ENCODE results near the gene KIF1A. TPM values are rescaled to one million over a fixed set of nuclear protein-coding genes. Genes with fewer than 3 reads are reported as not detected.

KIF1A gene
- total RNA-seq, 1 donor from 2014 or later: not detected

GRCh38 chr2:240736281-240737250 is 83.5 kb downstream of the KIF1A start:
- DNase-seq (ENCODE audit: low spot score): no peak

GRCh38 chr2:240735476-240735875 is 84.5 kb downstream of the KIF1A start:
- DNase-seq (ENCODE audit: low spot score): no peak

GRCh38 chr2:240734756-240735155 is 85.3 kb downstream of the KIF1A start:
- no peak for DNase-seq (ENCODE audit: low spot score)

- DNase-seq (ENCODE audit: low spot score): no peak
These were observed 86.1 kb downstream of the KIF1A start for GRCh38 chr2:240733803-240734495.

GRCh38 chr2:240732911-240733622 is 87.0 kb downstream of the KIF1A start:
- no peak for DNase-seq (ENCODE audit: low spot score)

- no peak for DNase-seq (ENCODE audit: low spot score)
These were observed 87.8 kb downstream of the KIF1A start for GRCh38 chr2:240732184-240732583.

- no peak for DNase-seq (ENCODE audit: low spot score)
These were observed 88.9 kb downstream of the KIF1A start for GRCh38 chr2:240731178-240731545.

GRCh38 chr2:240730501-240731177 is 89.4 kb downstream of the KIF1A start:
- no peak for DNase-seq (ENCODE audit: low spot score)

- no peak for DNase-seq (ENCODE audit: low spot score)
These were observed 91.2 kb downstream of the KIF1A start for GRCh38 chr2:240728827-240729226.

- DNase-seq (ENCODE audit: low spot score): no peak
These were observed 91.7 kb downstream of the KIF1A start for GRCh38 chr2:240728361-240728760.

- DNase-seq (ENCODE audit: low spot score): no peak
These were observed 92.1 kb downstream of the KIF1A start for GRCh38 chr2:240727913-240728312.

- no peak for DNase-seq (ENCODE audit: low spot score)
These were observed 92.6 kb downstream of the KIF1A start for GRCh38 chr2:240727439-240727838.

- no peak for DNase-seq (ENCODE audit: low spot score)
These were observed 93.1 kb downstream of the KIF1A start for GRCh38 chr2:240726876-240727275.

- DNase-seq (ENCODE audit: low spot score): no peak
These were observed 94.3 kb downstream of the KIF1A start for GRCh38 chr2:240725671-240726070.

- no peak for DNase-seq (ENCODE audit: low spot score)
These were observed 94.8 kb downstream of the KIF1A start for GRCh38 chr2:240725266-240725665.

- no peak for DNase-seq (ENCODE audit: low spot score)
These were observed 95.6 kb downstream of the KIF1A start for GRCh38 chr2:240724431-240724830.

- no peak for DNase-seq (ENCODE audit: low spot score)
These were observed 96.2 kb downstream of the KIF1A start for GRCh38 chr2:240723851-240724250.

GRCh38 chr2:240722796-240723735 is 97.0 kb downstream of the KIF1A start:
- no peak for DNase-seq (ENCODE audit: low spot score)

- no peak for DNase-seq (ENCODE audit: low spot score)
These were observed 97.6 kb downstream of the KIF1A start for GRCh38 chr2:240722376-240722775.

GRCh38 chr2:240721596-240722180 is 98.3 kb downstream of the KIF1A start:
- no peak for DNase-seq (ENCODE audit: low spot score)

All from mesenteric fat pad (tissue), 1 donor.